MM.1S (cell line): ENCODE data around the gene ZSCAN12.

Experiments
- CTCF ChIP-seq: fragments of 300-600 bp; sonication (generic); IDR thresholded peaks from 2 replicates; pipeline ENCODE4 v1.5.1; 2016; ENCODE audit warnings: antibody characterized with exemption, low read length, mixed read lengths
- EZH2 ChIP-seq: fragments of 300-600 bp; sonication (generic); optimal IDR thresholded peaks from 2 replicates; pipeline ENCODE3; 2017; ENCODE audit warnings: low read depth, mild to moderate bottlenecking, antibody characterized with exemption, low read length, mixed read lengths

- TF ChIP-seq CTCF = no peak
- no peak for TF ChIP-seq EZH2
Observed at GRCh38 chr6:28357036-28357435, 42.5 kb downstream of the ZSCAN12 start.
